Small intestine (tissue), 7 donors: Measurements from ENCODE around the gene FANCI. TPM values are rescaled to one million over a fixed set of nuclear protein-coding genes. Genes with fewer than 3 reads are reported as not detected.

Source experiments
- DNase-seq, 2 donors: peaks; one replicate each; pipeline versions ENCODE4 v3.0.0 to v3.0.0-alpha.2; 2013
- FAIRE-seq: peaks from 2 replicates; lab custom pipeline; 2012; peaks lifted over from hg19 to GRCh38; lab: Jason Lieb, UNC
- H3K27ac ChIP-seq, 3 donors: one replicate each; pipeline ENCODE4 v1.5.1; 2013; ENCODE audit warnings: low read length in 2 of 3, mild to moderate bottlenecking in 2 of 3, control low read depth in 1 of 3, inconsistent platforms in 1 of 3, low read depth in 1 of 3, moderate library complexity in 1 of 3
- H3K27me3 ChIP-seq, 3 donors: one replicate each; pipeline ENCODE4 v1.6.1; 2013; ENCODE audit warnings: low read length in 3 of 3, inconsistent platforms in 1 of 3; ENCODE audit not compliant: control insufficient read depth in 3 of 3, insufficient read depth in 3 of 3
- H3K36me3 ChIP-seq, 3 donors: one replicate each; pipeline ENCODE4 v1.6.1; 2013; ENCODE audit warnings: low read length in 3 of 3, inconsistent platforms in 1 of 3, low read depth in 1 of 3, mild to moderate bottlenecking in 1 of 3, moderate library complexity in 1 of 3; ENCODE audit not compliant: control insufficient read depth in 3 of 3, insufficient read depth in 2 of 3
- H3K4me1 ChIP-seq, 3 donors: one replicate each; pipeline ENCODE4 v1.6.1; 2013; ENCODE audit warnings: low read length in 2 of 3, inconsistent platforms in 1 of 3, low read depth in 1 of 3, mild to moderate bottlenecking in 1 of 3, moderate library complexity in 1 of 3; ENCODE audit not compliant: control insufficient read depth in 3 of 3, insufficient read depth in 2 of 3
- H3K4me3 ChIP-seq, 3 donors: one replicate each; pipeline ENCODE4 v1.5.1; 2013; ENCODE audit warnings: low read length in 3 of 3, control low read depth in 1 of 3, inconsistent platforms in 1 of 3, low read depth in 1 of 3, mild to moderate bottlenecking in 1 of 3, moderate library complexity in 1 of 3
- H3K9me3 ChIP-seq, 2 donors: one replicate each; pipeline ENCODE4 v1.6.1; 2013; ENCODE audit warnings: low read depth in 1 of 2, low read length in 1 of 2; ENCODE audit not compliant: control insufficient read depth in 2 of 2, insufficient read depth in 1 of 2
- WGBS, 3 donors: extraction: QIAGEN DNeasy Blood & Tissue Kit; methylation state at CpG; one replicate each; pipeline ENCODE4 v1.1.7; 2013; 5-methylcytosine and 5-hydroxymethylcytosine counted together
- polyA plus RNA-seq, 4 donors: library from polyadenylated mRNA; stranded (reverse) in 3 of 4; unstranded in 1 of 4; fragments of 200-250 nt in 3 of 4; fragments of 120-200 nt in 1 of 4; gene quantifications; one replicate each; pipeline versions ENCODE4 v1.2.1 to v1.2.3, GENCODE V29; 2013
- donor health status: healthy with polysubstance abuse.
- donor health status: control.
- donor health status: control.
- donor health status: Bipolar disorder and iron deficiency.
- donor health status: healthy.

Gene FANCI
- polyA plus RNA-seq, 4 donors = 1.6 to 21.6 (median 7.9) TPM

GRCh38 chr15:89364341-89364740 is 120.6 kb downstream of the FANCI start:
- FAIRE-seq = no peak
- peaks cover 17 to 97% (median 83%) of the 10 kb centered on the region in 3 donors for H3K27me3 ChIP-seq
- H3K9me3 ChIP-seq = peaks cover 0 to 2% of the 10 kb centered on the region in 2 donors
- 14 to 19% (median 18%) methylated on average over 6 of the region's 6 CpGs for WGBS, 3 donors
- no peaks in the 10 kb centered on the region for H3K36me3 ChIP-seq
- no peak overlapping the region for H3K4me3 ChIP-seq
- H3K27ac ChIP-seq = no peak overlapping the region
- H3K4me1 ChIP-seq = peaks cover 0 to 1% (median 0%) of the 10 kb centered on the region in 3 donors
- DNase-seq = peak in 1 of 2 donors; percentile 10

DNA sequence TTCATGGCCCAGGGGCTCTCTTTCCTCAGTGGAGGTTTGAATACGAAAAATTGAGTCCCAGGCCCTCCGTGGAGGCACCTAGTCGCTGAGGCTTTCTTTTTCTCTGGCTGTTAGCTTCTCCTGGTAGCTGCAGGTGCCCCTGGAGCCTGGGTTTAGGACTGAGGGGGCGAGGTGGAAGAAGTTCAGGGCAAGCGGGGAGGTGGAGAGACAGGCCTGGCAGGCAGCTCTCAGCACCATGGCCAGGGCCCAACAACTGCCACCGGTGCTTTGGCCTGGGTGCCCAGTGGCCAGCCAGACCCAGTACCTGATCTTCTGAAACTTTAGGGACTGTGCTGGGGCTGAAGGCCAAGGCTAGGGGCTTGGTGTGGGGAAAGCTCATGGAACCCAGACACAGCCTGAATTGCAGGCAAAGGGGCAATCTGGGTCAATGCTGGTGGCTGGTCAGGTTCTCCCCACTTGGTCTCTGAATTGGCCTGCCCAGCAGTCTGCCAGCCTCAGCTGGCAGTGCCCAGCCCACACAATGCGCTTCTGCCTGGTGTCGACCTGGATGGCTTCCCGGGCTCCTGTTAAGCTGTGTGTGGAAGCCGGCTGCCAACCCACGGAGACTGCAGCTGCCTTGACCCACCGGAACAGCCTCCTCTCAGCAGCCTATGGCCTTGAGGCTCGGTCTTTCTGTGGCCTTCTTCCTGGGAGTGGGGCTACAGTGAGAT is 121.1 kb downstream of the FANCI start:
- DNase-seq = no peak
- Histone ChIP-seq H3K4me1 (no peaks in the 10 kb centered on the region), H3K36me3 (no peaks in the 10 kb centered on the region), H3K27me3 (peaks cover 17 to 97% (median 80%) of the 10 kb centered on the region in 3 donors), H3K27ac (no peak overlapping the region), H3K9me3 (peaks cover 0 to 2% of the 10 kb centered on the region in 2 donors), H3K4me3 (no peak overlapping the region)
- FAIRE-seq = no peak
- 27 to 35% (median 30%) methylated on average over 13 of the region's 13 CpGs for WGBS, 3 donors

- H3K27me3 ChIP-seq = peaks cover 17 to 97% (median 81%) of the 10 kb centered on the region in 3 donors
- FAIRE-seq (no peak), DNase-seq (no peak)
- H3K4me1 ChIP-seq = no peaks in the 10 kb centered on the region
- H3K9me3 ChIP-seq = peaks cover 0 to 4% of the 10 kb centered on the region in 2 donors
- WGBS, 3 donors = 16 to 27% (median 24%) methylated on average over 21 to 22 of the region's 22 CpGs
- H3K36me3 ChIP-seq = no peaks in the 10 kb centered on the region
- H3K27ac ChIP-seq = no peak overlapping the region
- no peak overlapping the region for H3K4me3 ChIP-seq
Observed at GRCh38 chr15:89365462-89366065, 121.8 kb downstream of the FANCI start.

Other genes starting within 250 kb of the FANCI start
- 10 to 100 TPM in 2 of 4 donors, 1 to 10 TPM in 2; 6.7 to 33.6 (median 18.8) TPM for gene ABHD2, start 155.5 kb upstream of the FANCI start, polyA plus RNA-seq
- under 1 TPM in 2 of 4 donors, not detected in 2; 0.13 to 0.60 TPM for gene RLBP1, start 22.4 kb upstream of the FANCI start, polyA plus RNA-seq
- 10 to 100 TPM; 33.0 to 47.0 (median 39.0) TPM for gene POLG, start 90.8 kb downstream of the FANCI start, polyA plus RNA-seq